Hepatocyte (in vitro differentiated cells): ENCODE data around the gene RABGAP1L. TPM values are rescaled to one million over a fixed set of nuclear protein-coding genes. Genes with fewer than 3 reads are reported as not detected.

Source experiments
- DNase-seq: peaks from one replicate; pipeline ENCODE4 v3.0.0-alpha.2; 2016; ENCODE audit warnings: low spot score
- H2AFZ ChIP-seq: fragments of 200-600 bp; sonication (generic); 2 replicates; pipeline ENCODE4 v1.6.0; 2016; ENCODE audit warnings: antibody characterized with exemption, mild to moderate bottlenecking
- H3K27ac ChIP-seq: fragments of 200-600 bp; sonication (generic); 2 replicates; pipeline ENCODE4 v1.5.1; 2016; ENCODE audit warnings: mild to moderate bottlenecking
- H3K27me3 ChIP-seq: fragments of 200-600 bp; sonication (generic); 2 replicates; pipeline ENCODE4 v1.6.1; 2016
- H3K36me3 ChIP-seq: fragments of 200-600 bp; sonication (generic); replicated peaks from 2 replicates; pipeline ENCODE4 v1.5.1; 2016; ENCODE audit warnings: low read depth; ENCODE audit not compliant: insufficient read depth
- H3K4me1 ChIP-seq: fragments of 200-600 bp; sonication (generic); 2 replicates; pipeline ENCODE4 v1.5.1; 2016; ENCODE audit warnings: mild to moderate bottlenecking, moderate library complexity; ENCODE audit not compliant: insufficient read depth
- H3K4me2 ChIP-seq: fragments of 200-600 bp; sonication (generic); 2 replicates; pipeline ENCODE4 v1.6.0; 2016
- H3K4me3 ChIP-seq: fragments of 200-600 bp; sonication (generic); 2 replicates; pipeline ENCODE4 v1.5.1; 2016; ENCODE audit warnings: mild to moderate bottlenecking
- H3K79me2 ChIP-seq: fragments of 200-600 bp; sonication (generic); 2 replicates; pipeline ENCODE4 v1.6.0; 2017; ENCODE audit warnings: mild to moderate bottlenecking
- H3K9me2 ChIP-seq: fragments of 200-600 bp; sonication (generic); replicated peaks from 2 replicates; pipeline ENCODE4 v1.6.0; 2017; ENCODE audit warnings: mild to moderate bottlenecking; ENCODE audit not compliant: insufficient read depth
- H3K9me3 ChIP-seq: fragments of 200-600 bp; sonication (generic); 2 replicates; pipeline ENCODE4 v1.5.1; 2016; ENCODE audit warnings: low read depth, mild to moderate bottlenecking
- H4K20me1 ChIP-seq: fragments of 200-600 bp; sonication (generic); 2 replicates; pipeline ENCODE4 v1.6.0; 2016; ENCODE audit warnings: mild to moderate bottlenecking; ENCODE audit not compliant: insufficient read depth, poor library complexity, severe bottlenecking
- EZH2 ChIP-seq: fragments of 200-600 bp; sonication (generic); IDR thresholded peaks from 2 replicates; pipeline ENCODE4 v1.6.1; 2016; ENCODE audit warnings: antibody characterized with exemption, mild to moderate bottlenecking, borderline replicate concordance
- EZH2phosphoT487 ChIP-seq: fragments of 200-600 bp; sonication (generic); IDR thresholded peaks from one replicate; pipeline ENCODE4 v1.6.1; 2018; ENCODE audit warnings: antibody characterized with exemption, mild to moderate bottlenecking, low read depth, moderate library complexity; ENCODE audit not compliant: unreplicated experiment, severe bottlenecking
- WGBS: methylation state at CpG from one replicate; pipeline ENCODE4 v1.1.6; 2016; ENCODE audit warnings: low lambda C conversion rate; ENCODE audit errors: missing lambda C conversion rate; 5-methylcytosine and 5-hydroxymethylcytosine counted together
- polyA plus RNA-seq: library from polyadenylated mRNA; unstranded; fragments of >200 nt; fragmentation: Nextera tagmentation; extraction: Ambion mirVana; gene quantifications from 2 replicates; pipeline ENCODE4 v1.2.1, GENCODE V29; 2016
- total RNA-seq: library from RNA; depleted of rRNA; stranded (reverse); fragments of >200 nt; gene quantifications from 2 replicates; pipeline ENCODE4 v1.2.3, GENCODE V29; 2014
- TF ChIP-seq, protein P1 (sequence below): fragments of 200-600 bp; sonication (generic); IDR thresholded peaks from 2 replicates; pipeline ENCODE4 v1.5.1; 2016; ENCODE audit warnings: antibody characterized with exemption, mild to moderate bottlenecking; ENCODE audit not compliant: poor library complexity

The RABGAP1L gene
- total and polyA plus RNA-seq, 2 experiments from 2014 or later, result 15.0 to 41.8 TPM

DNA sequence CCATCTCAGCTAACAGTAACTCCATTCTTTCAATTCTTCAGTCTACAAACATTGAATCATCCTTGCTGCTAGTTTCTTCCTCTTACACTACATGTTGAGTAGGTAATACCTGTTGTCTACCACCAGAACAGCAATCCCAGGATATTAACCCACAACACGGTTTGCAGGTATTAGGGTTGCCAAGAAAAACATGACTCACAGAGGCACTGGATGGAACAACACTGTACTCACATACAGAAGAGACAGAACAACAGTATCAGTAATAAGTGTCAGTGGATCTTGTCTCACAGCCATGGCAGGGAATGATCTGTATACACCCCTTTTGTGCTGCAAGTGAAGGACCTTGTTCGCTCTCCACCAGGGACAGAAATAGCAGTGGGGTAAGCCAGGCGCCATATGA, 500.5 kb downstream of the RABGAP1L start:
- Histone ChIP-seq H4K20me1 (no peaks in the 10 kb centered on the region), H3K9me2 (no peaks in the 10 kb centered on the region), H3K27ac (no peak overlapping the region), H2AFZ (no peak overlapping the region), H3K9me3 (no peaks in the 10 kb centered on the region), H3K4me3 (no peak overlapping the region), H3K27me3 (no peaks in the 10 kb centered on the region), H3K79me2 (no peaks in the 10 kb centered on the region), H3K4me1 (no peaks in the 10 kb centered on the region), H3K36me3 (no peaks in the 10 kb centered on the region), H3K4me2 (no peak overlapping the region)
- TF ChIP-seq EZH2phosphoT487 (no peak), EZH2 (no peak)
- TF ChIP-seq, protein P1, sequence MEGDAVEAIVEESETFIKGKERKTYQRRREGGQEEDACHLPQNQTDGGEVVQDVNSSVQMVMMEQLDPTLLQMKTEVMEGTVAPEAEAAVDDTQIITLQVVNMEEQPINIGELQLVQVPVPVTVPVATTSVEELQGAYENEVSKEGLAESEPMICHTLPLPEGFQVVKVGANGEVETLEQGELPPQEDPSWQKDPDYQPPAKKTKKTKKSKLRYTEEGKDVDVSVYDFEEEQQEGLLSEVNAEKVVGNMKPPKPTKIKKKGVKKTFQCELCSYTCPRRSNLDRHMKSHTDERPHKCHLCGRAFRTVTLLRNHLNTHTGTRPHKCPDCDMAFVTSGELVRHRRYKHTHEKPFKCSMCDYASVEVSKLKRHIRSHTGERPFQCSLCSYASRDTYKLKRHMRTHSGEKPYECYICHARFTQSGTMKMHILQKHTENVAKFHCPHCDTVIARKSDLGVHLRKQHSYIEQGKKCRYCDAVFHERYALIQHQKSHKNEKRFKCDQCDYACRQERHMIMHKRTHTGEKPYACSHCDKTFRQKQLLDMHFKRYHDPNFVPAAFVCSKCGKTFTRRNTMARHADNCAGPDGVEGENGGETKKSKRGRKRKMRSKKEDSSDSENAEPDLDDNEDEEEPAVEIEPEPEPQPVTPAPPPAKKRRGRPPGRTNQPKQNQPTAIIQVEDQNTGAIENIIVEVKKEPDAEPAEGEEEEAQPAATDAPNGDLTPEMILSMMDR, result no peak
- 91% methylated on average over 3 of the region's 3 CpGs for whole genome bisulfite sequencing
- DNase-seq, result no peak

DNA sequence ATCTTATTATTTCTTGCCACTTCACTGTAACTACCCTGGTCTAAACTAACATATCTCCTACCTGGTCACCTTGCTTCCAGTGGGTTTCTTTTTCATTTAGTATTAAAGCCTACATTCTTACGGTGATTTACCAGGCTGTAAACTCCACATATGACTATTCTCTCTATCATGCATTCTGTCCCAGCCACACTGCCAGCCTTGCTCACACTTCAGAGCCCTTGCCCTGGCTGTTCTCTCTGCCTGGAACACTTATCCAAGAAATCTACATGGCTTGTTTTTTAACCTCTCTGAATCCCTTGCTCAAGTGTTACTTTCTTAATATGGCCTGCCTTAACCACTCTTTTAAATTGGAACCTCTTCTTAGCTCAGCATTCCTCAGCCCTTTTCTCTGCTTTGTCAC, 501.2 kb downstream of the RABGAP1L start:
- H3K4me2 ChIP-seq, result no peak overlapping the region
- H2AFZ ChIP-seq, result no peak overlapping the region
- H3K27me3 ChIP-seq, result no peaks in the 10 kb centered on the region
- H3K9me2 ChIP-seq, result no peaks in the 10 kb centered on the region
- no peak overlapping the region for H3K27ac ChIP-seq
- no peaks in the 10 kb centered on the region for H3K36me3 ChIP-seq
- H4K20me1 ChIP-seq, result no peaks in the 10 kb centered on the region
- DNase-seq, result no peak
- H3K4me1 ChIP-seq, result no peaks in the 10 kb centered on the region
- TF ChIP-seq EZH2, result no peak
- TF ChIP-seq EZH2phosphoT487, result no peak
- TF ChIP-seq, protein P1, result no peak
- no peak overlapping the region for H3K4me3 ChIP-seq
- no peaks in the 10 kb centered on the region for H3K9me3 ChIP-seq
- WGBS, result 89% methylated on average over 1 of the region's 1 CpG
- no peaks in the 10 kb centered on the region for H3K79me2 ChIP-seq

DNA sequence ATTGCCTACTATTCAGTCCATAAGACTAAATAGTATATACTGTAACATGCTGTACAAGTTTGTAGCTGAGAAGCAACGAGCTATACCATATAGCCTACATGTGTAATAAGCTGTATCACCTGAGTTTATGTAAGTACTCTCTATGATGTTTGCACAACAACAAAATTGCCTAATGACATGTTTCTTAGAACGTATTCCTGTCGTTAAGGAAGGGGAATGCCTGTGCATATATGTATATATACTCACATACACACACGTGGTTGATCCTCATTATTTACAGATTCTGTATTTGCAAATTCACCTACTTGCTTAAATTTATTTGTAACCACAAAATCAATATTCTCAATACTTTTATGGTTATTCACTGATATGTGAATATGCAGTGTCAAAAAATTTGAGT, 504.0 kb downstream of the RABGAP1L start:
- no peaks in the 10 kb centered on the region for H3K9me2 ChIP-seq
- no peak for DNase-seq
- H3K36me3 ChIP-seq, result no peaks in the 10 kb centered on the region
- H2AFZ ChIP-seq, result no peak overlapping the region
- no peak overlapping the region for H3K27ac ChIP-seq
- no peaks in the 10 kb centered on the region for H3K79me2 ChIP-seq
- no peak overlapping the region for H3K4me3 ChIP-seq
- 85% methylated on average over 4 of the region's 4 CpGs for WGBS
- no peak overlapping the region for H3K4me2 ChIP-seq
- no peak for TF ChIP-seq EZH2
- no peak for TF ChIP-seq EZH2phosphoT487
- TF ChIP-seq, protein P1, result no peak
- no peaks in the 10 kb centered on the region for H3K9me3 ChIP-seq
- H3K4me1 ChIP-seq, result no peaks in the 10 kb centered on the region
- no peaks in the 10 kb centered on the region for H4K20me1 ChIP-seq
- no peaks in the 10 kb centered on the region for H3K27me3 ChIP-seq

DNA sequence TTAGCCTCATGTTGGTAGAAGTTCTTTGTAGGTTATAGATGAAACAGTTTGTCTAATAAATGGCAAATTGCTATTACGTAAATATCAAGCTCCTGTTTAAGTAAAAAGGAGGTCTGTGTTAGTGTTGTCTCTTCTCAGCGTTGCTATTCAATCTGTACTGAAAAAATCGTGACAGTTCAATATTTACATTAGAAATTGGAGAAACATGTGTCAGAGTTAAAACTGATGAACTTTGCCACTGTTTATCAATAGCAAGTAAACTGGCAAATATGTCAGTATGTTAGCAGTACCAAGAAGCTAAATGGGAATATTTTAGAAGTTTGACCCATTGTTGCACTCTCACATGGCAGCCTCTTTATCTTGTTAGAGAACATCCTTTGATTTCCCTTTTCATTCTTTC, 506.9 kb downstream of the RABGAP1L start:
- no peak for DNase-seq
- Histone ChIP-seq H3K9me3 (no peaks in the 10 kb centered on the region), H3K4me2 (no peak overlapping the region), H3K4me3 (no peak overlapping the region), H3K27ac (no peak overlapping the region), H3K27me3 (no peaks in the 10 kb centered on the region), H3K4me1 (no peaks in the 10 kb centered on the region), H3K79me2 (no peaks in the 10 kb centered on the region), H2AFZ (no peak overlapping the region), H4K20me1 (no peaks in the 10 kb centered on the region), H3K36me3 (no peaks in the 10 kb centered on the region), H3K9me2 (no peaks in the 10 kb centered on the region)
- WGBS, result 58% methylated on average over 3 of the region's 3 CpGs
- TF ChIP-seq EZH2 (no peak), EZH2phosphoT487 (no peak)
- TF ChIP-seq, protein P1, result no peak
